Endothelial cell of umbilical vein (primary cell): ENCODE data around the gene RPS16. TPM values are rescaled to one million over a fixed set of nuclear protein-coding genes. Genes with fewer than 3 reads are reported as not detected.

ENCODE experiments used
- BruUV-seq: library from RNA; stranded (reverse); fragments of 400-500 nt; replicated peaks from 2 replicates; lab custom pipeline; 2021; lab: Mats Ljungman, UMichigan
- CTCF ChIA-PET: fragments of 300-600, 350-600 bp; sonication (Branson Sonifier 250); formaldehyde crosslinking; loops from one replicate; lab custom pipeline; 2021; ENCODE audit warnings: antibody characterized with exemption, inconsistent platforms; lab: Charles Lee
- POLR2A ChIA-PET: fragments of 300-600, 350-600 bp; sonication (Branson Sonifier 250); formaldehyde crosslinking; loops from one replicate; lab custom pipeline; 2021; ENCODE audit warnings: antibody characterized with exemption, inconsistent platforms; lab: Charles Lee
- DNase-seq: peaks from one replicate; pipeline ENCODE4 v3.0.0-alpha.2; 2011; ENCODE audit warnings: low read depth, low spot score
- FAIRE-seq: peaks from 2 replicates; lab custom pipeline; 2011; peaks lifted over from hg19 to GRCh38; lab: Jason Lieb, UNC
- H2AFZ ChIP-seq: 2 replicates; pipeline ENCODE4 v1.6.0; 2012; ENCODE audit warnings: low read depth, low read length, control low read depth, inconsistent platforms
- H3K27ac ChIP-seq: 2 replicates; pipeline ENCODE4 v1.5.1; 2011; ENCODE audit warnings: low read depth, mild to moderate bottlenecking, control low read depth, low read length, moderate library complexity; ENCODE audit not compliant: insufficient read depth
- H3K27me3 ChIP-seq, 2 experiments: 2 replicates each; pipeline versions ENCODE4 v1.6.0 to v1.6.1; 2011; ENCODE audit warnings: low read length in 2 of 2, mixed read lengths in 1 of 2; ENCODE audit not compliant: control insufficient read depth in 2 of 2, insufficient read depth in 2 of 2
- H3K36me3 ChIP-seq, 2 experiments: 2 replicates in 1 of 2; 3 replicates in 1 of 2; pipeline ENCODE4 v1.5.1; 2011; ENCODE audit warnings: low read length in 2 of 2, mild to moderate bottlenecking in 1 of 2, moderate library complexity in 1 of 2; ENCODE audit not compliant: control insufficient read depth in 2 of 2, insufficient read depth in 2 of 2; ENCODE audit errors: extremely low read depth in 1 of 2
- H3K4me1 ChIP-seq: 3 replicates; pipeline ENCODE4 v1.5.1; 2011; ENCODE audit warnings: mild to moderate bottlenecking, low read length; ENCODE audit not compliant: control insufficient read depth, insufficient read depth; ENCODE audit errors: extremely low read depth
- H3K4me2 ChIP-seq: 2 replicates; pipeline ENCODE4 v1.6.1; 2011; ENCODE audit warnings: low read length, control low read depth, mixed read lengths; ENCODE audit not compliant: insufficient read depth
- H3K4me3 ChIP-seq, 3 experiments: fragments of 200-600 bp in 1 of 3; sonication (generic), shearing (Covaris generic) in 1 of 3; replicated peaks in 1 of 3; 2 replicates each; pipeline ENCODE4 v1.5.1; 2011 to 2016; ENCODE audit warnings: control low read depth in 3 of 3, low read length in 3 of 3, mild to moderate bottlenecking in 2 of 3, inconsistent platforms in 1 of 3, low read depth in 1 of 3, moderate library complexity in 1 of 3; ENCODE audit not compliant: insufficient read depth in 1 of 3
- H3K79me2 ChIP-seq: 2 replicates; pipeline ENCODE4 v1.6.0; 2012; ENCODE audit warnings: low read length, inconsistent platforms; ENCODE audit not compliant: control insufficient read depth, insufficient read depth
- H3K9ac ChIP-seq: replicated peaks from 2 replicates; pipeline ENCODE3; 2011; ENCODE audit warnings: low read length, control low read depth; ENCODE audit not compliant: insufficient read depth; ENCODE audit errors: extremely low read depth
- H3K9me1 ChIP-seq: replicated peaks from 3 replicates; pipeline ENCODE4 v1.6.0; 2011; ENCODE audit warnings: mild to moderate bottlenecking, low read length; ENCODE audit not compliant: control insufficient read depth, insufficient read depth; ENCODE audit errors: extremely low read depth
- H3K9me3 ChIP-seq: replicated peaks from 2 replicates; pipeline ENCODE4 v1.5.1; 2012; ENCODE audit warnings: low read length, inconsistent platforms; ENCODE audit not compliant: control insufficient read depth, insufficient read depth
- H4K20me1 ChIP-seq: replicated peaks from 2 replicates; pipeline ENCODE3; 2011; ENCODE audit warnings: mild to moderate bottlenecking, low read length; ENCODE audit not compliant: control insufficient read depth, insufficient read depth; ENCODE audit errors: extremely low read depth
- EZH2 ChIP-seq: IDR thresholded peaks from 2 replicates; pipeline ENCODE4 v1.6.1; 2012; ENCODE audit warnings: borderline replicate concordance, low read depth, mild to moderate bottlenecking, moderate library complexity, low read length, inconsistent platforms; ENCODE audit not compliant: severe bottlenecking
- FOS ChIP-seq: IDR thresholded peaks from 2 replicates; pipeline ENCODE4 v1.6.1; 2011; ENCODE audit warnings: mild to moderate bottlenecking, low read length, moderate library complexity, borderline replicate concordance; ENCODE audit not compliant: insufficient read depth
- GATA2 ChIP-seq: IDR thresholded peaks from 2 replicates; pipeline ENCODE4 v1.7.0; 2011; ENCODE audit warnings: low read depth, mild to moderate bottlenecking, moderate library complexity, mixed read lengths, low read length; ENCODE audit not compliant: insufficient read length, insufficient read depth
- JUN ChIP-seq: IDR thresholded peaks from 2 replicates; pipeline ENCODE4 v1.6.1; 2011; ENCODE audit warnings: borderline replicate concordance, low read depth; ENCODE audit not compliant: insufficient read length, insufficient read depth
- MYC ChIP-seq: IDR thresholded peaks from one replicate; pipeline ENCODE4 v1.6.1; 2011; ENCODE audit warnings: mild to moderate bottlenecking, low read depth, low read length
- POLR2A ChIP-seq: IDR thresholded peaks from 2 replicates; pipeline ENCODE4 v1.6.1; 2012; ENCODE audit warnings: low read depth, mild to moderate bottlenecking, control low read depth, low read length
- POLR2AphosphoS5 ChIP-seq: IDR thresholded peaks from 2 replicates; pipeline ENCODE4 v1.6.1; 2012; ENCODE audit warnings: low read depth, mild to moderate bottlenecking, control low read depth, low read length, moderate library complexity; ENCODE audit not compliant: insufficient read depth
- dilution Hi-C: fragments of 300-500 bp; cut with MboI; formaldehyde crosslinking; loops from one replicate; pipeline ENCODE4 v1.15.0; 2019; ENCODE audit warnings: low sequenced_read_pairs; ENCODE audit not compliant: extremely low pct_ligation_motif_present
- intact Hi-C: fragments of 100-400 bp; cut with micrococcal nuclease; formaldehyde crosslinking; loops from one replicate; pipeline ENCODE4 v1.10.0; 2022
- polyA plus RNA-seq, 4 experiments: library from polyadenylated mRNA; depleted of rRNA in 3 of 4; stranded (reverse) in 3 of 4; unstranded in 1 of 4; fragments of >200 nt; gene quantifications; 2 replicates each; pipeline versions ENCODE4 v1.2.1 to v1.2.3, GENCODE V29; 2011 to 2012; ENCODE audit warnings: missing spikeins in 1 of 4
- total RNA-seq: library from RNA; stranded (reverse); gene quantifications from 2 replicates; pipeline ENCODE4 v1.2.3, GENCODE V29; 2021
- TF ChIP-seq, protein P1 (sequence below): IDR thresholded peaks from 2 replicates; pipeline ENCODE4 v1.6.1; 2011; ENCODE audit not compliant: insufficient read depth, insufficient read length
- TF ChIP-seq, protein P2 (sequence below), 2 donors: IDR thresholded peaks; 1 replicate in 1 of 2; 2 replicates in 1 of 2; pipeline ENCODE4 v1.5.1; 2011; ENCODE audit warnings: low read length in 2 of 2, mild to moderate bottlenecking in 2 of 2, moderate library complexity in 2 of 2, control low read depth in 1 of 2, inconsistent platforms in 1 of 2, low read depth in 1 of 2; ENCODE audit not compliant: insufficient read depth in 1 of 2; ENCODE audit errors: extremely low read depth in 1 of 2

The RPS16 gene
- total and polyA plus RNA-seq, 2 donors (not counting 3 experiments of a cell fraction or from before 2014, with no cell fraction given) = 1,768 to 5,244 TPM

DNA sequence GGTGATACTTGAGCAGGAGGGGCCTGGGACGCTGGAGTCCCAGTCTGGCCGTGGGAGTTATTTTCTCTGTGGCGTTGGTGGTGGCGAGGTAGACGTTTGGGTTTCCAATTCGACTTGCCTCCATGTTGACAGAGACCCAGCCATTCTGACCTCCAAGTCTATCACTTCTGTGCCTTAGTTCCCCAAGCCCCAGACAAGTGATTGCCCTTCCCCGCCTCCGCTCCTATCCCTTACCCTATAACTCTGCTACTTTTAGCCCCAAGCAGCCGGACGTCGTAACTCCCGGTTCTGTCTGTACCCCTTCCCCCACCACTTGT lies 45.4 kb upstream of the RPS16 start:
- TF ChIP-seq POLR2AphosphoS5 (no peak), FOS (no peak)
- peaks cover 19% of the 10 kb centered on the region for H3K79me2 ChIP-seq
- intact Hi-C loops (loop anchor here (2.0 kb wide), 2 partner anchors 18 to 44 kb away; partner anchors contain the start of gene DLL3), dilution Hi-C loops (no loop called here)
- DNase-seq (no peak), FAIRE-seq (no peak)
- H3K36me3 ChIP-seq = peaks cover 6 to 13% of the 10 kb centered on the region in 2 experiments
- peaks cover 16% of the 10 kb centered on the region for H3K4me1 ChIP-seq
- POLR2A ChIA-PET = interaction anchor here (1.0 kb wide), 1 partner anchor 37 kb away, joined by 3 read pairs; no protein-coding TSS in a partner anchor
- H3K27me3 ChIP-seq = no peaks in the 10 kb centered on the region
- peak overlapping the region; percentile 29 for H2AFZ ChIP-seq
- CTCF ChIA-PET = interaction anchor here (1.0 to 1.2 kb wide), 2 partner anchors 51 to 53 kb away, joined by 4 to 5 read pairs; partner anchors contain the start of gene EID2B
- no peaks in the 10 kb centered on the region for H3K9me3 ChIP-seq
- no peaks in the 10 kb centered on the region for H4K20me1 ChIP-seq
- H3K27ac ChIP-seq = peak overlapping the region; percentile 71
- BruUV-seq = no TSS peak
- H3K4me3 ChIP-seq = peak overlapping the region; percentile 77 to 100 (median 88)
- no peaks in the 10 kb centered on the region for H3K9me1 ChIP-seq
- peak overlapping the region; percentile 79 for H3K4me2 ChIP-seq
- peak overlapping the region; percentile 98 for H3K9ac ChIP-seq

DNA sequence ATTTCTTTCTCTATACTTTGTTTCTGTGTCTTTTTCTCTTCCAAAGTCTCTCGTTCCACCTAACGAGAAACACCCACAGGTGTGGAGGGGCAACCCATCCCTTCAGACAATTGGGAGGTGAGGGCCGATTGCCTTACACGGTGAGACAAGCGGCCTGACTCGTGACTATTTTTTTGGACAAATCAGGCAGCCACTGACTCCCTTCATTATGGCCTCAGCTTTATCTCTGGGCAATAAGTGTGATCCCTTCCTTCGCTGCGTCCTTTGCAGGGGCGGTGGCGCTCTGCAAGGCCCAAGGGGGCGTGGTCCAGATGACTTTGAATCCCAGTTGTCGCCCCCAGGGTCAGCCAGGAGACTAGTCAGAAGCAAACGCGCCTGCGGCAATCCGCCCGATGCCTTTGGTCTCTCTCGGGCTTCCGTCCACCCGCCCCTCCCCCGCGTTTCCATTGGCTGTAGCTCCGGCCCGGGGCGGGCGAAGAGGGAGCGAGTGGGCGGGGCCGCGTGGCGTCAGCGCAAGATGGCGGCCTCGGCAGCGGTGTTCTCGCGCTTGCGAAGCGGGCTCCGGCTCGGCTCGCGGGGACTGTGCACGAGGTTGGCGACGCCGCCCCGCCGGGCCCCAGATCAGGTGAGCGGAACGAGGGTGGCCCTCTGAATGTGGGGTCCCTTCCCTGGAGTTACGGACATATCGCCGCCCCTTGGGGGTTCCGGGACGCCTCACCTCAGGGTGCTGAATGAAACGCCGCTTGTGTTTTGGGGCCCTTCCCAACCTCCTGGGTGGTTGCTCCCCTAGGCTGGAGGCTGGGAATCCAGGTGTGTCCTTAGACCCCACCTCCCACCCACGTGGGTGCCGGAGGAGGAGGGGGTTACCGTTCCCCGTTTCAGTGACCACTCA lies 44.8 kb upstream of the RPS16 start, which contains the start of gene TIMM50:
TIMM50 (plus strand) TSS at position 502 of the 892 bp plus-strand sequence; CDS start at position 518, 16 bp downstream.
- POLR2A ChIA-PET = interaction anchor here (0.8 to 1.0 kb wide), 2 partner anchors 38 to 45 kb away, joined by 3 read pairs; partner anchors contain the start of gene RPS16
- H3K9me3 ChIP-seq = no peaks in the 10 kb centered on the region
- dilution Hi-C loops = no loop called here
- no peaks in the 10 kb centered on the region for H3K9me1 ChIP-seq
- H3K4me3 ChIP-seq = peak within 1 kb of the TSS; percentile 77 to 100 (median 88)
- DNase-seq (peak; percentile 95), FAIRE-seq (peak; percentile 96)
- no peaks in the 10 kb centered on the region for H4K20me1 ChIP-seq
- intact Hi-C loops = loop anchor here (1.0 to 2.0 kb wide), 3 partner anchors 18 to 44 kb away; partner anchors contain the start of genes DLL3 and SUPT5H
- H3K27ac ChIP-seq = peak within 1 kb of the TSS; percentile 71
- no peaks in the 10 kb centered on the region for H3K27me3 ChIP-seq
- BruUV-seq = TSS peak; percentile 37
- H3K9ac ChIP-seq = peak within 1 kb of the TSS; percentile 98
- CTCF ChIA-PET = interaction anchor here (1.0 to 1.2 kb wide), 2 partner anchors 52 to 54 kb away, joined by 4 to 5 read pairs; partner anchors contain the start of gene EID2B
- no peak for TF ChIP-seq GATA2
- TF ChIP-seq, protein P1, sequence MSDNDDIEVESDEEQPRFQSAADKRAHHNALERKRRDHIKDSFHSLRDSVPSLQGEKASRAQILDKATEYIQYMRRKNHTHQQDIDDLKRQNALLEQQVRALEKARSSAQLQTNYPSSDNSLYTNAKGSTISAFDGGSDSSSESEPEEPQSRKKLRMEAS = no peak
- TF ChIP-seq POLR2AphosphoS5 = peak; percentile 88
- TF ChIP-seq EZH2 = no peak
- no peak for TF ChIP-seq JUN
- no peak for TF ChIP-seq MYC
- TF ChIP-seq, protein P2, sequence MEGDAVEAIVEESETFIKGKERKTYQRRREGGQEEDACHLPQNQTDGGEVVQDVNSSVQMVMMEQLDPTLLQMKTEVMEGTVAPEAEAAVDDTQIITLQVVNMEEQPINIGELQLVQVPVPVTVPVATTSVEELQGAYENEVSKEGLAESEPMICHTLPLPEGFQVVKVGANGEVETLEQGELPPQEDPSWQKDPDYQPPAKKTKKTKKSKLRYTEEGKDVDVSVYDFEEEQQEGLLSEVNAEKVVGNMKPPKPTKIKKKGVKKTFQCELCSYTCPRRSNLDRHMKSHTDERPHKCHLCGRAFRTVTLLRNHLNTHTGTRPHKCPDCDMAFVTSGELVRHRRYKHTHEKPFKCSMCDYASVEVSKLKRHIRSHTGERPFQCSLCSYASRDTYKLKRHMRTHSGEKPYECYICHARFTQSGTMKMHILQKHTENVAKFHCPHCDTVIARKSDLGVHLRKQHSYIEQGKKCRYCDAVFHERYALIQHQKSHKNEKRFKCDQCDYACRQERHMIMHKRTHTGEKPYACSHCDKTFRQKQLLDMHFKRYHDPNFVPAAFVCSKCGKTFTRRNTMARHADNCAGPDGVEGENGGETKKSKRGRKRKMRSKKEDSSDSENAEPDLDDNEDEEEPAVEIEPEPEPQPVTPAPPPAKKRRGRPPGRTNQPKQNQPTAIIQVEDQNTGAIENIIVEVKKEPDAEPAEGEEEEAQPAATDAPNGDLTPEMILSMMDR (IDR thresholded peaks at IDR 0.05; ENCODE audit: extremely low read depth in 1 of 2, insufficient read depth in 1 of 2, low read depth in 1 of 2, low read length in 2 of 2) = no peak
- TF ChIP-seq FOS = no peak
- TF ChIP-seq POLR2A = peak; percentile 70
- H2AFZ ChIP-seq = peak within 1 kb of the TSS; percentile 97
- peak within 1 kb of the TSS; percentile 79 for H3K4me2 ChIP-seq
- peaks cover 19% of the 10 kb centered on the region for H3K79me2 ChIP-seq
- peaks cover 16% of the 10 kb centered on the region for H3K4me1 ChIP-seq
- H3K36me3 ChIP-seq = peaks cover 9 to 15% of the 10 kb centered on the region in 2 experiments
